ENCODE measurements around the gene CTNND2. TPM values are rescaled to one million over a fixed set of nuclear protein-coding genes. Genes with fewer than 3 reads are reported as not detected.

CTNND2 gene
- total and polyA plus RNA-seq, 3 donors from 2014 or later: 9.1 to 17.2 (median 11.3) TPM

- no peaks in the 10 kb centered on the region for H3K9me3 ChIP-seq
- no peak overlapping the region for H3K4me3 ChIP-seq
- no peak for TF ChIP-seq POLR2A (IDR thresholded peaks at IDR 0.05)
- no peak for TF ChIP-seq CTCF (IDR thresholded peaks at IDR 0.05)
- no peaks in the 10 kb centered on the region for H3K4me1 ChIP-seq
- intact Hi-C loops (cut with DNase I; ENCODE audit: low total_unique reads): no loop called here
- H3K27ac ChIP-seq: no peak overlapping the region
- DNase-seq: no peak
- no peaks in the 10 kb centered on the region for H3K27me3 ChIP-seq
- H3K36me3 ChIP-seq (ENCODE audit: low read depth, missing control alignments): no peaks in the 10 kb centered on the region
These were observed 968.7 kb downstream of the CTNND2 start for GRCh38 chr5:10935536-10935935.

GRCh38 chr5:10934783-10935355 is 969.4 kb downstream of the CTNND2 start:
- Histone ChIP-seq H3K4me1 (no peaks in the 10 kb centered on the region), H3K27me3 (no peaks in the 10 kb centered on the region), H3K27ac (no peak overlapping the region), H3K36me3 (ENCODE audit: low read depth, missing control alignments) (no peaks in the 10 kb centered on the region), H3K9me3 (no peaks in the 10 kb centered on the region), H3K4me3 (no peak overlapping the region)
- TF ChIP-seq CTCF (IDR thresholded peaks at IDR 0.05) (no peak), POLR2A (IDR thresholded peaks at IDR 0.05) (no peak)
- WGBS, 2 donors: 76 to 80% methylated on average over 7 of the region's 7 CpGs
- intact Hi-C loops (cut with DNase I; ENCODE audit: low total_unique reads): no loop called here
- DNase-seq: no peak

GRCh38 chr5:10933121-10933520 is 971.1 kb downstream of the CTNND2 start:
- H3K4me1 ChIP-seq: no peaks in the 10 kb centered on the region
- intact Hi-C loops (cut with DNase I; ENCODE audit: low total_unique reads): no loop called here
- no peaks in the 10 kb centered on the region for H3K27me3 ChIP-seq
- no peak overlapping the region for H3K4me3 ChIP-seq
- H3K9me3 ChIP-seq: no peaks in the 10 kb centered on the region
- H3K36me3 ChIP-seq (ENCODE audit: low read depth, missing control alignments): no peaks in the 10 kb centered on the region
- H3K27ac ChIP-seq: no peak overlapping the region
- no peak for TF ChIP-seq POLR2A (IDR thresholded peaks at IDR 0.05)
- no peak for TF ChIP-seq CTCF (IDR thresholded peaks at IDR 0.05)
- DNase-seq: no peak
- WGBS, 2 donors: 80 to 91% methylated on average over 4 of the region's 4 CpGs

- no peaks in the 10 kb centered on the region for H3K4me1 ChIP-seq
- WGBS, 2 donors: 85 to 89% methylated on average over 1 of the region's 1 CpG
- no peak for DNase-seq
- H3K27me3 ChIP-seq: no peaks in the 10 kb centered on the region
- no peaks in the 10 kb centered on the region for H3K36me3 ChIP-seq (ENCODE audit: low read depth, missing control alignments)
- TF ChIP-seq POLR2A (IDR thresholded peaks at IDR 0.05): no peak
- no peak overlapping the region for H3K4me3 ChIP-seq
- H3K9me3 ChIP-seq: no peaks in the 10 kb centered on the region
- H3K27ac ChIP-seq: no peak overlapping the region
- intact Hi-C loops (cut with DNase I; ENCODE audit: low total_unique reads): no loop called here
These were observed 971.8 kb downstream of the CTNND2 start for GRCh38 chr5:10932426-10932825.

GRCh38 chr5:10927608-10928007 is 976.6 kb downstream of the CTNND2 start:
- no peak overlapping the region for H3K4me3 ChIP-seq
- no peak for TF ChIP-seq POLR2A (IDR thresholded peaks at IDR 0.05)
- no peak for TF ChIP-seq CTCF (IDR thresholded peaks at IDR 0.05)
- H3K36me3 ChIP-seq (ENCODE audit: low read depth, missing control alignments): no peaks in the 10 kb centered on the region
- no peaks in the 10 kb centered on the region for H3K27me3 ChIP-seq
- no peak for DNase-seq
- H3K27ac ChIP-seq: no peak overlapping the region
- no peaks in the 10 kb centered on the region for H3K4me1 ChIP-seq
- intact Hi-C loops (cut with DNase I; ENCODE audit: low total_unique reads): no loop called here
- H3K9me3 ChIP-seq: no peaks in the 10 kb centered on the region
